ENCODE data around the gene MORN5. TPM values are rescaled to one million over a fixed set of nuclear protein-coding genes. Genes with fewer than 3 reads are reported as not detected.

The MORN5 gene
- polyA plus RNA-seq, 1 donor from 2014 or later = not detected

DNA sequence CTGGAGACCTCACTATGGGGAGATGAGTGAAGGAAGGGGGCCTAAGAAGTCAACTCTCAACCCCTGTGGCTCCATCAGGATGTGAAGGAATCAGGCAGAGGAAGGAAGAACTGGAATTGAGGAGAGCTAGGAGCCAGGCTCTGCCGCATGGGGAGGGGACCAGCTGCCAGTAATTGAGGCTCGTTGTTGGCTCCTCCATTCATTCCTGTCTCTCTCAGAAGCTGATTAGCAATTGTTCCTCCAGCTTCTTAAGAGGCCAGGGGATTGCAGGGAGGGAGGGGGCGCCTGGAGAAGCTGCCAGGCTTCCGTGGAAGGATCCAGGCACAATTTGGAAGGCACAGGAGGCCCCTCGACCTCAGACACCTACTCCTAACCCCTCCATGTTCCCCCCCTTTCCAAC is 46.1 kb upstream of the MORN5 start:
- no peak overlapping the region for H2AFZ ChIP-seq (ENCODE audit: low read depth, low read length)

DNA sequence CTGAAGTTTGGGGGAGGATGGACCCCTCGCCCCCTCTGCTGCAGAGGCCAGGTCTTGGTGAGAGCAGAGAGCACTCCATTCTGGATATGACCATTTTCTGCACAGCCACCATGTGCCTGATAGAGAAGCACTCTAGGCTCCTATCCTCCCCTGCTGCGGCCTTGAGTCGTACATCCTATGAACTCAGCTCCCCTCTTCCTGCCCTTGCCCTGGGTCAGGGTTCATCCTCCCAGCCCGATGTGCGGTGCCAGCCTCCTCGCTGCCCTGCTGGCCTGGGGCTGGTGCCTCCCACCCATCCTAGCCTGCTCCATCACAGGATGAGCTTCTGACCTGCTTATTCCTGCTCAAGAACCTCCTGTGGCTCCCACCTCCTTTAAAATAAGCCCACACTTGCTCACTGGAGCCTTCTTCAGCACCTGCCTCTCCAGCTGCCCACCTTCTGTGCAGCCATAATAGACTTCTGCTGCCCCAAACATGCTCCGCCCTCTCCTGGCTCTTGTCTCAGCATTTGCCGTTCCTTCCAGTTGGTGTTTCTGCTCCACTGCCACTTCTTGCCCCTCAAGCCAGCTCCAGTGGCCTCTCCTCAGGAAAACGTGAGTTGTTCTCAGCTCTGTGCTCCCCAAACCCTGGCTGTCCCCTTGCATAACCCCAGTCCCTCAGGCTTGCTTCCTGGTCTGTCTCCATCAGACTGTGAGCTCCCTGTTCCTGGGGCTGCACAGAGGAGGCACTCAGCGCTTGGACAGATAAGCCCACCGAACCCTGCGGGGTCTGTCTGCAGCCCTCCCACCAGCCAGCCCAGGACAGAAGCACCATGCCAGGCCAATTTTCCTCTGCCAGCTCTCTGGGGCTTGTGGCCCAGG is 44.3 kb upstream of the MORN5 start:
- H3K4me2 ChIP-seq (ENCODE audit: low read length) = no peak overlapping the region

More for the DNA sequence above, 46.1 kb upstream of the MORN5 start:
- no peak overlapping the region for H3K27ac ChIP-seq (ENCODE audit: low read length)
- H3K9me2 ChIP-seq (ENCODE audit: insufficient read depth, low read length) = no peaks in the 10 kb centered on the region
- H3K9me3 ChIP-seq (ENCODE audit: low read length) = no peaks in the 10 kb centered on the region
- no peaks in the 10 kb centered on the region for H3K27me3 ChIP-seq (ENCODE audit: insufficient read depth, low read depth, low read length)
- no peaks in the 10 kb centered on the region for H4K20me1 ChIP-seq (ENCODE audit: insufficient read depth)
- H3K9ac ChIP-seq (ENCODE audit: low read length) = no peak overlapping the region
- no peak overlapping the region for H3K4me2 ChIP-seq (ENCODE audit: low read length)
- H3K79me2 ChIP-seq (replicated peaks; ENCODE audit: insufficient read depth, low read length) = no peaks in the 10 kb centered on the region
- H3K4me3 ChIP-seq (ENCODE audit: low read length) = no peak overlapping the region
- H3K36me3 ChIP-seq (ENCODE audit: insufficient read depth, low read length) = no peaks in the 10 kb centered on the region
- TF ChIP-seq POLR2AphosphoS5 (IDR thresholded peaks at IDR 0.05) = no peak
- TF ChIP-seq, protein P1, sequence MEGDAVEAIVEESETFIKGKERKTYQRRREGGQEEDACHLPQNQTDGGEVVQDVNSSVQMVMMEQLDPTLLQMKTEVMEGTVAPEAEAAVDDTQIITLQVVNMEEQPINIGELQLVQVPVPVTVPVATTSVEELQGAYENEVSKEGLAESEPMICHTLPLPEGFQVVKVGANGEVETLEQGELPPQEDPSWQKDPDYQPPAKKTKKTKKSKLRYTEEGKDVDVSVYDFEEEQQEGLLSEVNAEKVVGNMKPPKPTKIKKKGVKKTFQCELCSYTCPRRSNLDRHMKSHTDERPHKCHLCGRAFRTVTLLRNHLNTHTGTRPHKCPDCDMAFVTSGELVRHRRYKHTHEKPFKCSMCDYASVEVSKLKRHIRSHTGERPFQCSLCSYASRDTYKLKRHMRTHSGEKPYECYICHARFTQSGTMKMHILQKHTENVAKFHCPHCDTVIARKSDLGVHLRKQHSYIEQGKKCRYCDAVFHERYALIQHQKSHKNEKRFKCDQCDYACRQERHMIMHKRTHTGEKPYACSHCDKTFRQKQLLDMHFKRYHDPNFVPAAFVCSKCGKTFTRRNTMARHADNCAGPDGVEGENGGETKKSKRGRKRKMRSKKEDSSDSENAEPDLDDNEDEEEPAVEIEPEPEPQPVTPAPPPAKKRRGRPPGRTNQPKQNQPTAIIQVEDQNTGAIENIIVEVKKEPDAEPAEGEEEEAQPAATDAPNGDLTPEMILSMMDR (IDR thresholded peaks at IDR 0.05; ENCODE audit: poor library complexity, severe bottlenecking) = no peak
- no peak for TF ChIP-seq TAF1 (IDR thresholded peaks at IDR 0.05; ENCODE audit: low read depth)
- TF ChIP-seq, protein P2, sequence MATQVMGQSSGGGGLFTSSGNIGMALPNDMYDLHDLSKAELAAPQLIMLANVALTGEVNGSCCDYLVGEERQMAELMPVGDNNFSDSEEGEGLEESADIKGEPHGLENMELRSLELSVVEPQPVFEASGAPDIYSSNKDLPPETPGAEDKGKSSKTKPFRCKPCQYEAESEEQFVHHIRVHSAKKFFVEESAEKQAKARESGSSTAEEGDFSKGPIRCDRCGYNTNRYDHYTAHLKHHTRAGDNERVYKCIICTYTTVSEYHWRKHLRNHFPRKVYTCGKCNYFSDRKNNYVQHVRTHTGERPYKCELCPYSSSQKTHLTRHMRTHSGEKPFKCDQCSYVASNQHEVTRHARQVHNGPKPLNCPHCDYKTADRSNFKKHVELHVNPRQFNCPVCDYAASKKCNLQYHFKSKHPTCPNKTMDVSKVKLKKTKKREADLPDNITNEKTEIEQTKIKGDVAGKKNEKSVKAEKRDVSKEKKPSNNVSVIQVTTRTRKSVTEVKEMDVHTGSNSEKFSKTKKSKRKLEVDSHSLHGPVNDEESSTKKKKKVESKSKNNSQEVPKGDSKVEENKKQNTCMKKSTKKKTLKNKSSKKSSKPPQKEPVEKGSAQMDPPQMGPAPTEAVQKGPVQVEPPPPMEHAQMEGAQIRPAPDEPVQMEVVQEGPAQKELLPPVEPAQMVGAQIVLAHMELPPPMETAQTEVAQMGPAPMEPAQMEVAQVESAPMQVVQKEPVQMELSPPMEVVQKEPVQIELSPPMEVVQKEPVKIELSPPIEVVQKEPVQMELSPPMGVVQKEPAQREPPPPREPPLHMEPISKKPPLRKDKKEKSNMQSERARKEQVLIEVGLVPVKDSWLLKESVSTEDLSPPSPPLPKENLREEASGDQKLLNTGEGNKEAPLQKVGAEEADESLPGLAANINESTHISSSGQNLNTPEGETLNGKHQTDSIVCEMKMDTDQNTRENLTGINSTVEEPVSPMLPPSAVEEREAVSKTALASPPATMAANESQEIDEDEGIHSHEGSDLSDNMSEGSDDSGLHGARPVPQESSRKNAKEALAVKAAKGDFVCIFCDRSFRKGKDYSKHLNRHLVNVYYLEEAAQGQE (IDR thresholded peaks at IDR 0.05; ENCODE audit: borderline replicate concordance) = no peak
- TF ChIP-seq EZH2 (IDR thresholded peaks at IDR 0.05; ENCODE audit: borderline replicate concordance, insufficient read depth, low read length, poor library complexity, severe bottlenecking) = no peak
- TF ChIP-seq RAD21 (conservative IDR thresholded peaks at IDR 0.05) = no peak
- TF ChIP-seq SMC3 (conservative IDR thresholded peaks at IDR 0.05; ENCODE audit: poor library complexity) = no peak
- TF ChIP-seq EP300 (conservative IDR thresholded peaks at IDR 0.05; ENCODE audit: poor library complexity, severe bottlenecking) = no peak
- TF ChIP-seq MXI1 (conservative IDR thresholded peaks at IDR 0.05; ENCODE audit: poor library complexity, severe bottlenecking) = no peak
- H3F3A ChIP-seq (ENCODE audit: insufficient read depth, low read length, poor library complexity, severe bottlenecking) = no peaks in the 10 kb centered on the region

More for the DNA sequence above, 44.3 kb upstream of the MORN5 start:
- H3K36me3 ChIP-seq (ENCODE audit: insufficient read depth, low read length) = no peaks in the 10 kb centered on the region
- H3K9me3 ChIP-seq (ENCODE audit: low read length) = no peaks in the 10 kb centered on the region
- H3K4me3 ChIP-seq (ENCODE audit: low read length) = no peak overlapping the region
- H3F3A ChIP-seq (ENCODE audit: insufficient read depth, low read length, poor library complexity, severe bottlenecking) = no peaks in the 10 kb centered on the region
- no peak overlapping the region for H2AFZ ChIP-seq (ENCODE audit: low read depth, low read length)
- H3K27me3 ChIP-seq (ENCODE audit: insufficient read depth, low read depth, low read length) = no peaks in the 10 kb centered on the region
- H3K9me2 ChIP-seq (ENCODE audit: insufficient read depth, low read length) = no peaks in the 10 kb centered on the region
- TF ChIP-seq EP300 (conservative IDR thresholded peaks at IDR 0.05; ENCODE audit: poor library complexity, severe bottlenecking) = no peak
- no peak for TF ChIP-seq SMC3 (conservative IDR thresholded peaks at IDR 0.05; ENCODE audit: poor library complexity)
- no peak for TF ChIP-seq TAF1 (IDR thresholded peaks at IDR 0.05; ENCODE audit: low read depth)
- TF ChIP-seq, protein P1 (IDR thresholded peaks at IDR 0.05; ENCODE audit: poor library complexity, severe bottlenecking) = no peak
- TF ChIP-seq POLR2AphosphoS5 (IDR thresholded peaks at IDR 0.05) = no peak
- TF ChIP-seq, protein P2 (IDR thresholded peaks at IDR 0.05; ENCODE audit: borderline replicate concordance) = no peak
- no peak for TF ChIP-seq MXI1 (conservative IDR thresholded peaks at IDR 0.05; ENCODE audit: poor library complexity, severe bottlenecking)
- TF ChIP-seq RAD21 (conservative IDR thresholded peaks at IDR 0.05) = no peak
- no peak for TF ChIP-seq EZH2 (IDR thresholded peaks at IDR 0.05; ENCODE audit: borderline replicate concordance, insufficient read depth, low read length, poor library complexity, severe bottlenecking)
- H3K79me2 ChIP-seq (replicated peaks; ENCODE audit: insufficient read depth, low read length) = no peaks in the 10 kb centered on the region
- no peak overlapping the region for H3K27ac ChIP-seq (ENCODE audit: low read length)
- no peak overlapping the region for H3K9ac ChIP-seq (ENCODE audit: low read length)
- H4K20me1 ChIP-seq (ENCODE audit: insufficient read depth) = no peaks in the 10 kb centered on the region

Measured in neural cell (in vitro differentiated cells).